Activated CD4-positive, CD25-positive, alpha-beta regulatory T cell treated with anti-CD3 and anti-CD28 coated beads, Interleukin-2, amount 50 U/mL, for 16 hours (primary cell): ENCODE results near the gene FRMD5.

Source experiments
- DNase-seq: peaks from one replicate; pipeline ENCODE4 v3.0.0-alpha.2; 2020; ENCODE audit warnings: low read depth, low spot score

FRMD5 gene

DNA sequence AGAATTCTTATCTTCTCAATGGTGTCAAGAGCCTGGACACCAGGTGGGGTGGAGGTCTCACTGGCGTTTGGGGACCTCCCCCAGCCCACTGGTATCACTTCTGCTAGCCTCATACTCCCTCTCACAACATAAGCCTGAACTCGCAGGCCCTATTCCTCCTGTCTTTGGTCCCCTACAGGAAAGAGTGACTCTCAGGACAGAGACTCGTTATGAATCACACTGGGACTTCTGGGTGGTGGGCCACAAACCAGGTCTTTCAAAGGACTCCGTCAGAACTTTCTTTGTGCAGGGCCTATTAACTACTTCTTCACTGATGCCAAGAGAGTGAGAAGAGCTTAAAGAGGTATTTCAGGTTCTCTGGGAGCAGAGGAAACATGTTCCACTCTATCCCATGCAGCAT, 267.9 kb downstream of the FRMD5 start:
- no peak for DNase-seq

- DNase-seq = no peak
Measured at GRCh38 chr15:43923553-43923952, 271.5 kb downstream of the FRMD5 start.

- no peak for DNase-seq
Measured at GRCh38 chr15:43922021-43922420, 273.1 kb downstream of the FRMD5 start.

GRCh38 chr15:43920815-43921214, 274.3 kb downstream of the FRMD5 start:
- DNase-seq = no peak

DNA sequence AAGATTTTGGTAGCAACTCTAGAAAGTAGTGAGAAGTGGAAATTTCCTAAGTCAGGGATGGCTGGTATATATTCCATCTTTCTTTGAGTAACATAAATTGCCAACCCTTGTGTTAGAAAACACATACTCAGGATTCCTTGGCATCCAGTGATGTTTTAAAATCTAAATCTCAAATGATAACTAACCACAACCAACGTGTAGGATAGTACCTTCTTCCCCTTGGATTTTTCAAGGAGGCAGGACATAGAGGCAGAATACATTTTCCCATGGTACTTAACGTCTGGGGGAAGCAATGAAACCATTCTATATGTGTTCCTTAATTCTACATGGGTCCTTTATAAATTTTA, 274.8 kb downstream of the FRMD5 start:
- no peak for DNase-seq

GRCh38 chr15:43919540-43920253, 275.4 kb downstream of the FRMD5 start:
- no peak for DNase-seq

DNA sequence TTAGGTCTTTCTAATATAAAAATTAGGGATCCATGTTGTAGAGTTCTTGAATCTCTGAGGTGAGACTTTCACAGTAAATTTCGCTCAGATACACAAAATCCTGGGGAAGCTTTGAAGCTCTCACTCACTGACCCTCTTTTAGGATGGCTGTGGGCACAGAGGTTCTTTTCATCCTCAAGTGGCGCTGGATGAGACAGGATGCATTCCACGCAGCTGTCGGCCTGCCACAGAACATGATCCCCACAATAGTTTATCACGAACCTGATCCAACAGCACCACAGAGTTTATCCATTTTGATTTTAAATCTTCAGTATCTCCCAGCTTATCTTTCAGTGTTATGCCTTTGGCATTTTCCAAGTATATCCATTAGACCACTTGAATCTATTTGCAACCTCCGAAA, 276.4 kb downstream of the FRMD5 start:
- no peak for DNase-seq

DNA sequence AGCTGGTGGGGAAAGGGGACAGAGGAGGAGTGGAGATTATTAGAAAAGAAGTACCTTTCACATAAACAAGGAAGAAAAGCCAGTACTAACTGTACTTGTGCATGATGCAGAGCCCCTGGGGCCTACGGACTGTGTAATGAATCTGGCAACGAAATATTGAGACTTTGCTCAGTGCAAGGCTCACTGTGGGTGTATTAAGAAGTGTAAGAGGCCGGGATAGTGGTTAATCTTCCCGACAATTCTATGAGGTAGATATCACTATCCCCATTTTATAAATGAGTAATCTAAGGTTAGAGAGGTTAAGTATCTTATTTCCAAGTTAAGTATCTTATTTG, 278.8 kb downstream of the FRMD5 start:
- DNase-seq = no peak

GRCh38 chr15:43915631-43916325, 279.3 kb downstream of the FRMD5 start:
- DNase-seq = no peak

DNA sequence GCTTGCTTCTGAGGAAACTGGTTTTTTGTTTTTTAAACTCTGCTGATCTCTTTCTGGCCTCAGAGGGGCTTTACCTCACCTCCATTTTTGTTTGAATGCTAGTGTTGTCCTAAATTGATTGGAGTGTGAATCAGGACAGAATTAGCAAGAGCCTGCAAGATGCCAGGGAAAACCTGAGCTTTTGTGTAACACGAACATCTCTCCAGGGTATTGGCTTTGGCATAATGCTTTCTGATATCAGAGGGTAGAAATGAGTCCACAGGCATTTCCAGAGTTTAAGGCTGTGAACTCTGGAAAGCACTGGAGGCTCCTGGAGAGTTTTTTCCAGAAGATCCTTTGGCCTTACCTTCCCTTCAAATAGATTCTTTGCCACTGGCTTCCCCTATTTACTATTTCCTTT, 281.1 kb downstream of the FRMD5 start:
- no peak for DNase-seq

GRCh38 chr15:43913026-43913780, 281.9 kb downstream of the FRMD5 start:
- DNase-seq = no peak

DNA sequence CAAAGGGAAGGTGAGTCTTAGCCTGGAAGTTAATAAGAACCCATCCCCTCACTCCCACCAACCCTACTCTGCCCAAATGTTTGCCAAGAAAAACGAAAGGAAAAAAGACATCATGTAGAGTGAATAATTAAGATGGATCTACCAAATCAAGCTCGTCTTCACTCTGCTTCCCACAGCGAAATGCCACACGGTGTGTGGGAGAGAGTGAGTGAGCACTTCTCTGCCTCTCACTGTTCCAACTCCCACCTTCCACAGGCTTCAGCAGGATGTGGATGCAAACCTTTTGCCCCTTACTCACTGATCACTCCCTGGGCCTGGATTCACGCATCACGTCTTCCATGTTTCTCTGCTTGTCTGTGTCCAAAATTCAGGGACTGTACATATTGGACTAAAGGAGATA, 282.9 kb downstream of the FRMD5 start:
- DNase-seq = no peak

GRCh38 chr15:43911235-43911781, 283.8 kb downstream of the FRMD5 start:
- DNase-seq = no peak

DNA sequence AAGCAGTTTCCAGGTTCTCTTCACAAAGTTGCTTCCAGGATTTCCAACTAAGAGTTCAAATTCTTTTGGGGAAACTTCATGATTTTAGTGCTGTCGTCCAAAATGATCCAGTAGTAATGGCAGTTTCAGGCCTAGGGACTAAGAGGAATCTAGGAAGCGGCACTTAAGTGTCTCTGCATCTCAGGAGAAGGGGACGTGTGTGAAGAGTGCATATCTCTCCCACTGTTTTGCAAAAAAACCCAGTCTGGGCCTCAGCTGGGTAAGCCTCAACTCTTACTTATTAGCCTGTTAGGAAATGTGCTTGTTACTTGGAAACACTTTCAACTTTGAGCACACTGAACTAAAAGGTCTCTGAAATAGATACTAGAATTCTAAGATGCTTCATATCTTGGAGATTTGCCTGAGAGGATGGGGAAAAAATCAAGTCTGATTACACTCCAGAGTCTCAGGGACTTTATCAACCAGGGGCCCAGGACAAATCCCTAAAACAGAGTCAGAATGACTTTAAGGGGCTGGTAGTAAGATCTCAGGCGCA, 286.5 kb downstream of the FRMD5 start:
- DNase-seq = no peak

GRCh38 chr15:43905755-43906154, 289.3 kb downstream of the FRMD5 start:
- no peak for DNase-seq

GRCh38 chr15:43903864-43904290, 291.2 kb downstream of the FRMD5 start:
- DNase-seq = peak; percentile 6

DNA sequence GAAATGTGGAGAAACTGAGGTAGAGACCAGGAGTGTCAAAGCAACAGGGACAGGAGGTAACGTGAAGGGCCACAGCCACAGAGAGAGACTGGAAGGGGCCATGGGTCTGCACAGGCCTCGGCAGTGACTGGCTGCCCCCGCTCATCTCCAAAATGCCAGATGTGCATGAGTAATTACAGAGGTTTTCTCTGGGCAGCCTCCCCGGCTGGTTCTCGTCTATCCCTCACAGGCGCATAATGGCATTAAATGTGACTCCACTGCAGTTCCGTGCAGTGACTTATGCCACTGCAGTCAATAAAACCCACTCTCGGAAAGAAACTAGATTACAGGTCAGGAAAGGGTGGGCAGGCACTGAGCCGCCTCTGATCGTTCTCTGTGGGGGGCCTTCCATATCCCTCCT, 293.6 kb downstream of the FRMD5 start:
- DNase-seq = no peak

DNA sequence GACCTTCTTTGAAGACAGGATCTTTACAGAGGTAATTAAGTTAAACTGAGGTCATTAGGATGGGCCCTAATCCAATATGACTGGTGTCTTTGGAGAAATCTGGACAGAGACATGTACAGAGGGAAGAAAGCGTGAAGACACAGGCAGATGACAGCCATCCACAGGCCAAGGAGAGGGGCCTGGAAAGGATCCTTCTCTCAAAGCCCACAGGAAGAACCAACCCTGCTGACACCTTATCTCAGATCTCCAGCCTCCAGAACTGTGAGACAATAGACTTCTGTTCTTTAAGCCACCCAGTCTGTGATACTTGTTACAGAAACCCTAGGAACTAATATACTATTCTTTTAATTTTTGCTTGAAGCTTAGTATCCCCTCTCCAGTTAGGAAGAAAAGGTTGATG, 294.1 kb downstream of the FRMD5 start:
- DNase-seq = no peak

DNA sequence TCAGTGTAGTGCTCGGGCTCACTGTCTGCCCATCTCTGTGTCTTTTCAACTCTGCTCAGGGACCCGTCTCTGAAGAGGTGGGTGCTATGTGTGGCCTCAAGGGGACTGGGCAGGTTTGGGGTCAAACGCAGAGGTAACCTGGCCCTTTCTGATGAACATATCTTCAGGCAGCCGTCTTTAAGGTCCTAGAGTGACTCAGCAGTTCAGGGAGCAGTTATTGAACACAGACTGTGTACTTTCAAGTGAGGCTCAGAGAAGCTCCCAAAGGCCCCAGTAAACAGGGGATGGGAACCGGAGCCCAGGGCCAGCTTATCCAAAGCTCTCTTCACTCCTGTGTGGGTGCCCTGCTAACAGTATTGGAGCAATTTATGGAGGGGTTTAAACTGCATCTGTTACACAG, 295.1 kb downstream of the FRMD5 start:
- no peak for DNase-seq

GRCh38 chr15:43898891-43899290, 296.2 kb downstream of the FRMD5 start:
- no peak for DNase-seq

- DNase-seq = no peak
Measured at GRCh38 chr15:43896543-43896942, 298.5 kb downstream of the FRMD5 start.

DNA sequence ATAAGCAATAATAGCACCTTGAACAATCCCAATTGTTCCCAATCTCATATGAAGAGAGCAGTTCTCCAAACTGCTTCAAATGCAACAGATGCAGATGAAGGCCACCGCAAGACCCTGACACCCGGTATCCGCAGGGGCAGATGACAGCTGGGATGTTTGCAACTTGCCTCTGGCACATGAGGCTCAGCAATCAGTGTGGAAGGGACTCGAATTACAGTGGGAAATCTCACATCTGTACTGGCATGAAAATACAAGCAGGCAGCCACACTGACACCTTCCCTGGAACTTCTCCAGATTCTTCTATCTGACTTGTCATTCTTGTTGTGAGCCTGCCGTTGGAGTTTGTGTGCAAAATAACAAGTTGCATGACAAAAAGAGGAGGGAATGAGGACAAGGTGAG, 299.5 kb downstream of the FRMD5 start:
- no peak for DNase-seq
